ENCODE results near the gene APOBEC3C. TPM values are rescaled to one million over a fixed set of nuclear protein-coding genes. Genes with fewer than 3 reads are reported as not detected.
"Not testable (repeated sequence)": the region's sequence is repeated elsewhere in the genome, so short reads cannot be mapped to it uniquely, and the experiment has no call there.

The APOBEC3C gene
- total RNA-seq, 1 donor from 2014 or later = 28.6 TPM

- peak; percentile 93 for DNase-seq (ENCODE audit: low spot score)
Observed at GRCh38 chr22:38981992-38982927, 31.8 kb upstream of the APOBEC3C start, which contains the start of gene APOBEC3B. Gene APOBEC3B, plus strand, starts transcription at chr22:38982347. Its CDS starts 107 bp downstream, at chr22:38982454.

GRCh38 chr22:38984224-38984623 lies 29.8 kb upstream of the APOBEC3C start:
- no peak for DNase-seq (ENCODE audit: low spot score)

GRCh38 chr22:38984784-38985757 lies 29.0 kb upstream of the APOBEC3C start:
- peak; percentile 80 for DNase-seq (ENCODE audit: low spot score)

- no peak for DNase-seq (ENCODE audit: low spot score)
Observed at GRCh38 chr22:38986629-38987028, 27.4 kb upstream of the APOBEC3C start.

GRCh38 chr22:38987171-38987895 lies 26.7 kb upstream of the APOBEC3C start:
- no peak for DNase-seq (ENCODE audit: low spot score)

- DNase-seq (ENCODE audit: low spot score) = no peak
Observed at GRCh38 chr22:38989466-38989865, 24.6 kb upstream of the APOBEC3C start.

GRCh38 chr22:38992871-38993371 lies 21.1 kb upstream of the APOBEC3C start:
- not testable (repeated sequence) for DNase-seq (ENCODE audit: low spot score)

- no peak for DNase-seq (ENCODE audit: low spot score)
Observed at GRCh38 chr22:38996105-38996504, 18.0 kb upstream of the APOBEC3C start.

- DNase-seq (ENCODE audit: low spot score) = no peak
Observed at GRCh38 chr22:38997518-38997917, 16.5 kb upstream of the APOBEC3C start.

- DNase-seq (ENCODE audit: low spot score) = peak; percentile 70
Observed at GRCh38 chr22:39003165-39003638, 10.9 kb upstream of the APOBEC3C start.

- DNase-seq (ENCODE audit: low spot score) = no peak
Observed at GRCh38 chr22:39007177-39007576, 6.9 kb upstream of the APOBEC3C start.

GRCh38 chr22:39008271-39008850 lies 5.7 kb upstream of the APOBEC3C start:
- not testable (repeated sequence) for DNase-seq (ENCODE audit: low spot score)

- DNase-seq (ENCODE audit: low spot score) = no peak
Observed at GRCh38 chr22:39010946-39011345, 3.1 kb upstream of the APOBEC3C start.

- DNase-seq (ENCODE audit: low spot score) = no peak
Observed at GRCh38 chr22:39012533-39013511, 1.2 kb upstream of the APOBEC3C start.

- not testable (repeated sequence) for DNase-seq (ENCODE audit: low spot score)
Observed at GRCh38 chr22:39013561-39013941, 506 bp upstream of the APOBEC3C start.

GRCh38 chr22:39014723-39015121 lies 665 bp downstream of the APOBEC3C start:
- DNase-seq (ENCODE audit: low spot score) = not testable (repeated sequence)

GRCh38 chr22:39016592-39016991 lies 2.5 kb downstream of the APOBEC3C start:
- no peak for DNase-seq (ENCODE audit: low spot score)

GRCh38 chr22:39017596-39018365 lies 3.7 kb downstream of the APOBEC3C start:
- DNase-seq (ENCODE audit: low spot score) = no peak

Measured in mucosa of gallbladder (tissue), 1 donor.